ENCODE measurements around the gene FRMD8. TPM values are rescaled to one million over a fixed set of nuclear protein-coding genes. Genes with fewer than 3 reads are reported as not detected.
A peak's percentile ranks its signal among the peaks of the same experiment; 100 is the strongest.

The FRMD8 gene
- 10 to 100 TPM; 38.1 to 42.2 TPM for total RNA-seq
- long read RNA-seq, transcript FRMD8-201 (11 exons, 3,723 nt), result major isoform, 18 of 69 reads
- long read RNA-seq, transcript FRMD8-203 (10 exons, 1,818 nt), result minor isoform, 5 of 69 reads
- long read RNA-seq, partial matches to known transcripts, result 43 of 69 reads
- long read RNA-seq, other reads (novel, unspliced or antisense), result 2 of 69 reads

- peak; percentile 91 to 95 for DNase-seq
- ATAC-seq, result peak; percentile 63
- intact Hi-C loops (cut with DNase I, micrococcal nuclease), result no loop called here
Observed at GRCh38 chr11:65386307-65387140, at the start of gene FRMD8. Gene FRMD8, plus strand, starts transcription at chr11:65386637. Its CDS starts 400 bp downstream, at chr11:65387037.

- DNase-seq (no peak), ATAC-seq (no peak)
- intact Hi-C loops (cut with DNase I, micrococcal nuclease), result no loop called here
Observed at GRCh38 chr11:65338676-65339075, 47.8 kb upstream of the FRMD8 start.

- intact Hi-C loops (cut with DNase I, micrococcal nuclease), result no loop called here
- ATAC-seq (no peak), DNase-seq (no peak)
Observed at GRCh38 chr11:65340226-65340625, 46.2 kb upstream of the FRMD8 start.

GRCh38 chr11:65341856-65342255 lies 44.6 kb upstream of the FRMD8 start:
- DNase-seq (no peak), ATAC-seq (no peak)
- intact Hi-C loops (cut with DNase I, micrococcal nuclease), result no loop called here

- DNase-seq, result no peak
- ATAC-seq, result no peak
- intact Hi-C loops (cut with DNase I, micrococcal nuclease), result no loop called here
Observed at GRCh38 chr11:65351511-65351910, 34.9 kb upstream of the FRMD8 start.

GRCh38 chr11:65352783-65353182 lies 33.7 kb upstream of the FRMD8 start:
- ATAC-seq (no peak), DNase-seq (no peak)
- intact Hi-C loops (cut with DNase I, micrococcal nuclease), result no loop called here

- ATAC-seq (no peak), DNase-seq (no peak)
- intact Hi-C loops (cut with DNase I, micrococcal nuclease), result no loop called here
Observed at GRCh38 chr11:65353376-65353775, 33.1 kb upstream of the FRMD8 start.

- DNase-seq, result peak in 1 of 2 donors; percentile 36
- intact Hi-C loops (cut with DNase I, micrococcal nuclease), result no loop called here
- ATAC-seq, result peak; percentile 7
Observed at GRCh38 chr11:65353900-65354264, 32.6 kb upstream of the FRMD8 start.

- ATAC-seq, result peak; percentile 89
- intact Hi-C loops (cut with DNase I, micrococcal nuclease), result no loop called here
- DNase-seq, result peak; percentile 97 to 99
Observed at GRCh38 chr11:65354265-65355012, 32.0 kb upstream of the FRMD8 start, which contains the start of gene TIGD3. Gene TIGD3, plus strand, starts transcription at chr11:65354751. Its CDS starts 1,058 bp downstream, at chr11:65355809.

- ATAC-seq (peak; percentile 37), DNase-seq (peak in 1 of 2 donors; percentile 62)
- intact Hi-C loops (cut with DNase I, micrococcal nuclease), result no loop called here
Observed at GRCh38 chr11:65355013-65355775, 31.2 kb upstream of the FRMD8 start.

GRCh38 chr11:65355776-65356393 lies 30.6 kb upstream of the FRMD8 start:
- ATAC-seq (peak; percentile 6), DNase-seq (peak; percentile 47 to 49)
- intact Hi-C loops (cut with DNase I, micrococcal nuclease), result no loop called here

- intact Hi-C loops (cut with DNase I, micrococcal nuclease), result no loop called here
- DNase-seq (no peak), ATAC-seq (no peak)
Observed at GRCh38 chr11:65356394-65356972, 30.0 kb upstream of the FRMD8 start.

GRCh38 chr11:65357856-65358356 lies 28.5 kb upstream of the FRMD8 start:
- intact Hi-C loops (cut with DNase I, micrococcal nuclease), result no loop called here
- no peak for DNase-seq
- ATAC-seq, result peak; percentile 24

- ATAC-seq (no peak), DNase-seq (no peak)
- intact Hi-C loops (cut with DNase I, micrococcal nuclease), result loop anchor here in 1 of 2 donors (10.0 kb wide), 1 partner anchor 152 kb away; no protein-coding TSS in a partner anchor
Observed at GRCh38 chr11:65362320-65362931, 24.0 kb upstream of the FRMD8 start.

GRCh38 chr11:65362966-65363365 lies 23.5 kb upstream of the FRMD8 start:
- intact Hi-C loops (cut with DNase I, micrococcal nuclease), result loop anchor here in 1 of 2 donors (10.0 kb wide), 1 partner anchor 152 kb away; no protein-coding TSS in a partner anchor
- ATAC-seq, result no peak
- no peak for DNase-seq

- intact Hi-C loops (cut with DNase I, micrococcal nuclease), result loop anchor here in 1 of 2 donors (10.0 kb wide), 1 partner anchor 151 kb away; no protein-coding TSS in a partner anchor
- ATAC-seq (no peak), DNase-seq (no peak)
Observed at GRCh38 chr11:65363770-65364169, 22.7 kb upstream of the FRMD8 start.

GRCh38 chr11:65366340-65366773 lies 20.1 kb upstream of the FRMD8 start:
- intact Hi-C loops (cut with DNase I, micrococcal nuclease), result loop anchor here in 1 of 2 donors (10.0 kb wide), 1 partner anchor 148 kb away; no protein-coding TSS in a partner anchor
- ATAC-seq (peak; percentile 89), DNase-seq (no peak)
